ENCODE measurements around the gene SOS2. TPM values are rescaled to one million over a fixed set of nuclear protein-coding genes. Genes with fewer than 3 reads are reported as not detected.

The SOS2 gene
- total and polyA plus RNA-seq, 10 of the 15 experiments (the other 5 are each of a cell fraction or from before 2014, with no cell fraction given), result 2.1 to 16.8 (median 8.4) TPM

DNA sequence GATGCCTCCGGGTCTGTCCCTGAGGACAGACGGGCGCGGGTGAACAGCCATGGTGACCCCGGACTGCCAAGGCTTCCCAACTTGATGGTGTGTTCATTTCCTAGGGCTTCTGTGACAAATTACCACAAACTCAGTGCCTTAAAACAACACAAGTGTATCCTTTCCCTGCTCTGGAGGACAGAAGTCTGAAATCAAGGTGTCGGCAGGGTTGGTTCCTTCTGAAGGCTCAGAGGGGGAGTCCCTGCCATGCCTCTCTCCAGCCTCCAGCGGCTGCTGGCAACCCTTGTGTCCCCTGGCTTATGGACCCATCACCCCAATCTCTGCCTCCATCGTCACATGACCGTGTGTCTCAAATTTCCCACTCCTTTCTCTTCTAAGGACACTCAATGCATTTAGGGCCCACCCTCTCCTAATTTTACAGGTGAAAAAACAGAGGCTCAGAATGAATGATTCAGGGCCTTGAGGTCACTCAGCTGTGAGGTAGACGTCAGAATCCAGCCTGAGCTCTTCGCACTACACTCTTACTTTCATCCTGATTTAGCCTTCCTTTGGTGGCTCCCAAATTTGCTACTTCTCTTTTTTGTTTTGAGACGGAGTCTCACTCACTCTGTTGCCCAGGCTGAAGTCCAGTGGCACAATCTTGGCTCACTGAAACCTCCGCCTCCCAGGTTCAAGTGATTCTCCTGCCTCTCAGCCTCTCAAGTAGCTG lies 160.4 kb downstream of the SOS2 start:
- WGBS (ENCODE audit: insufficient coverage, insufficient replicate concordance, low lambda C conversion rate, missing lambda C conversion rate), result 62% methylated on average over 13 of the region's 13 CpGs
- ChIA-PET RAD21 (ENCODE audit: unreplicated experiment) (interaction anchor here (1.2 to 2.4 kb wide), 7 partner anchors 9 to 207 kb away, joined by 4 to 18 read pairs (median 7); no protein-coding TSS in a partner anchor), CTCF (interaction anchor here (1.0 to 2.9 kb wide), 5 partner anchors 11 to 191 kb away, joined by 3 to 10 read pairs (median 4); no protein-coding TSS in a partner anchor), SMC1A (ENCODE audit: uncharacterized antibody, unreplicated experiment) (interaction anchor here (1.0 to 3.2 kb wide), 11 partner anchors 9 to 219 kb away, joined by 3 to 27 read pairs (median 4); partner anchors contain the start of gene NEMF), POLR2A (interaction anchor here (0.6 to 3.9 kb wide), 8 partner anchors 9 to 67 kb away, joined by 3 to 27 read pairs (median 6); no protein-coding TSS in a partner anchor)
- Histone ChIP-seq H3K9me3 (replicated peaks; ENCODE audit: control insufficient read depth, insufficient read depth, low read length) (no peaks in the 10 kb centered on the region), H2AFZ (ENCODE audit: control insufficient read depth, low read depth, low read length) (no peak overlapping the region), H3K79me2 (ENCODE audit: control insufficient read depth, insufficient read depth, low read length) (no peaks in the 10 kb centered on the region), H3K4me3 (no peak overlapping the region), H3K4me2 (ENCODE audit: control insufficient read depth, insufficient read depth) (no peak overlapping the region; the same call in 1 of the 2 replicates), H4K20me1 (ENCODE audit: control insufficient read depth, insufficient read depth) (no peaks in the 10 kb centered on the region), H3K27ac (ENCODE audit: control insufficient read depth, insufficient read depth) (no peak overlapping the region), H3K27me3 (replicated peaks in 1 of 2; ENCODE audit: control insufficient read depth in 2 of 2, insufficient read depth in 2 of 2, low read length in 1 of 2) (no peaks in the 10 kb centered on the region), H3K36me3 (ENCODE audit: control insufficient read depth in 2 of 2, insufficient read depth in 2 of 2, low read length in 1 of 2) (no peaks in the 10 kb centered on the region; a peak in 1 of 4 replicates), H3K4me1 (ENCODE audit: control insufficient read depth, insufficient read depth, low read length) (peaks cover 17% of the 10 kb centered on the region), H3K9ac (ENCODE audit: control insufficient read depth, insufficient read depth, low read length) (no peak overlapping the region)
- FAIRE-seq, result no peak
- intact Hi-C loops (cut with micrococcal nuclease; ENCODE audit: unreplicated experiment) (no loop called here), in situ Hi-C loops (cut with MboI) (no loop called here)
- no TSS peak for BruUV-seq (replicated peaks)
- DNase-seq (ENCODE audit: low read depth, low spot score), result no peak
- peak; percentile 85 for ATAC-seq
- TF ChIP-seq YBX1 (IDR thresholded peaks at IDR 0.05) (no peak), HDAC6 (IDR thresholded peaks at IDR 0.05; ENCODE audit: unreplicated experiment) (no peak), EED (IDR thresholded peaks at IDR 0.05; ENCODE audit: low read depth) (peak; percentile 37; the same call in 1 of the 2 replicates), ATF7 (IDR thresholded peaks at IDR 0.05; ENCODE audit: low read depth) (0 out of 2 replicates have a peak, but pooled peaks have one; percentile 22), IKZF1 (conservative IDR thresholded peaks at IDR 0.05) (peak; percentile 65), CHD4 (IDR thresholded peaks at IDR 0.05) (no peak), RUNX3 (IDR thresholded peaks at IDR 0.05; ENCODE audit: low read length) (peak; percentile 35; the same call in 1 of the 2 replicates), POU2F2 (IDR thresholded peaks at IDR 0.05; ENCODE audit: borderline replicate concordance, low read depth, low read length) (no peak), ETV6 (conservative IDR thresholded peaks at IDR 0.05 in 1 of 2, IDR thresholded peaks at IDR 0.05 in 1 of 2; ENCODE audit: borderline replicate concordance in 1 of 2, low read depth in 1 of 2) (no peak), JUND (IDR thresholded peaks at IDR 0.05; ENCODE audit: low read depth, low read length) (no peak), MTA2 (IDR thresholded peaks at IDR 0.05; ENCODE audit: low read depth) (peak; percentile 43; the same call in 1 of the 2 replicates), CBX5 (IDR thresholded peaks at IDR 0.05; ENCODE audit: low read depth) (no peak), SUZ12 (IDR thresholded peaks at IDR 0.05; ENCODE audit: unreplicated experiment) (no peak), ZNF24 (IDR thresholded peaks at IDR 0.05) (peak; percentile 93)
- TF ChIP-seq, protein P1, sequence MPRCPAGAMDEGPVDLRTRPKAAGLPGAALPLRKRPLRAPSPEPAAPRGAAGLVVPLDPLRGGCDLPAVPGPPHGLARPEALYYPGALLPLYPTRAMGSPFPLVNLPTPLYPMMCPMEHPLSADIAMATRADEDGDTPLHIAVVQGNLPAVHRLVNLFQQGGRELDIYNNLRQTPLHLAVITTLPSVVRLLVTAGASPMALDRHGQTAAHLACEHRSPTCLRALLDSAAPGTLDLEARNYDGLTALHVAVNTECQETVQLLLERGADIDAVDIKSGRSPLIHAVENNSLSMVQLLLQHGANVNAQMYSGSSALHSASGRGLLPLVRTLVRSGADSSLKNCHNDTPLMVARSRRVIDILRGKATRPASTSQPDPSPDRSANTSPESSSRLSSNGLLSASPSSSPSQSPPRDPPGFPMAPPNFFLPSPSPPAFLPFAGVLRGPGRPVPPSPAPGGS (IDR thresholded peaks at IDR 0.05; ENCODE audit: borderline replicate concordance, insufficient read depth, low read depth, low read length, poor library complexity, severe bottlenecking), result no peak
- TF ChIP-seq, protein P2, sequence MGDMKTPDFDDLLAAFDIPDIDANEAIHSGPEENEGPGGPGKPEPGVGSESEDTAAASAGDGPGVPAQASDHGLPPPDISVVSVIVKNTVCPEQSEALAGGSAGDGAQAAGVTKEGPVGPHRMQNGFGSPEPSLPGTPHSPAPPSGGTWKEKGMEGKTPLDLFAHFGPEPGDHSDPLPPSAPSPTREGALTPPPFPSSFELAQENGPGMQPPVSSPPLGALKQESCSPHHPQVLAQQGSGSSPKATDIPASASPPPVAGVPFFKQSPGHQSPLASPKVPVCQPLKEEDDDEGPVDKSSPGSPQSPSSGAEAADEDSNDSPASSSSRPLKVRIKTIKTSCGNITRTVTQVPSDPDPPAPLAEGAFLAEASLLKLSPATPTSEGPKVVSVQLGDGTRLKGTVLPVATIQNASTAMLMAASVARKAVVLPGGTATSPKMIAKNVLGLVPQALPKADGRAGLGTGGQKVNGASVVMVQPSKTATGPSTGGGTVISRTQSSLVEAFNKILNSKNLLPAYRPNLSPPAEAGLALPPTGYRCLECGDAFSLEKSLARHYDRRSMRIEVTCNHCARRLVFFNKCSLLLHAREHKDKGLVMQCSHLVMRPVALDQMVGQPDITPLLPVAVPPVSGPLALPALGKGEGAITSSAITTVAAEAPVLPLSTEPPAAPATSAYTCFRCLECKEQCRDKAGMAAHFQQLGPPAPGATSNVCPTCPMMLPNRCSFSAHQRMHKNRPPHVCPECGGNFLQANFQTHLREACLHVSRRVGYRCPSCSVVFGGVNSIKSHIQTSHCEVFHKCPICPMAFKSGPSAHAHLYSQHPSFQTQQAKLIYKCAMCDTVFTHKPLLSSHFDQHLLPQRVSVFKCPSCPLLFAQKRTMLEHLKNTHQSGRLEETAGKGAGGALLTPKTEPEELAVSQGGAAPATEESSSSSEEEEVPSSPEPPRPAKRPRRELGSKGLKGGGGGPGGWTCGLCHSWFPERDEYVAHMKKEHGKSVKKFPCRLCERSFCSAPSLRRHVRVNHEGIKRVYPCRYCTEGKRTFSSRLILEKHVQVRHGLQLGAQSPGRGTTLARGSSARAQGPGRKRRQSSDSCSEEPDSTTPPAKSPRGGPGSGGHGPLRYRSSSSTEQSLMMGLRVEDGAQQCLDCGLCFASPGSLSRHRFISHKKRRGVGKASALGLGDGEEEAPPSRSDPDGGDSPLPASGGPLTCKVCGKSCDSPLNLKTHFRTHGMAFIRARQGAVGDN (IDR thresholded peaks at IDR 0.05), result 0 out of 2 replicates have a peak, but pooled peaks have one; percentile 13
- TF ChIP-seq, protein P3, sequence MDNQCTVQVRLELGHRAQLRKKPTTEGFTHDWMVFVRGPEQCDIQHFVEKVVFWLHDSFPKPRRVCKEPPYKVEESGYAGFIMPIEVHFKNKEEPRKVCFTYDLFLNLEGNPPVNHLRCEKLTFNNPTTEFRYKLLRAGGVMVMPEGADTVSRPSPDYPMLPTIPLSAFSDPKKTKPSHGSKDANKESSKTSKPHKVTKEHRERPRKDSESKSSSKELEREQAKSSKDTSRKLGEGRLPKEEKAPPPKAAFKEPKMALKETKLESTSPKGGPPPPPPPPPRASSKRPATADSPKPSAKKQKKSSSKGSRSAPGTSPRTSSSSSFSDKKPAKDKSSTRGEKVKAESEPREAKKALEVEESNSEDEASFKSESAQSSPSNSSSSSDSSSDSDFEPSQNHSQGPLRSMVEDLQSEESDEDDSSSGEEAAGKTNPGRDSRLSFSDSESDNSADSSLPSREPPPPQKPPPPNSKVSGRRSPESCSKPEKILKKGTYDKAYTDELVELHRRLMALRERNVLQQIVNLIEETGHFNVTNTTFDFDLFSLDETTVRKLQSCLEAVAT (IDR thresholded peaks at IDR 0.05), result peak; percentile 26; the same call in 1 of the 2 replicates
